HCT116 (cell line): ENCODE data around the gene ZMYM4. TPM values are rescaled to one million over a fixed set of nuclear protein-coding genes. Genes with fewer than 3 reads are reported as not detected.

Source experiments
- ATAC-seq: fragments of 200-7000 bp; cut with Tn5 transposase; 2 replicates; pipeline ENCODE4 v1.9.1; 2020; ENCODE audit warnings: mild to moderate bottlenecking, moderate library complexity
- BruUV-seq: library from RNA; stranded (reverse); fragments of 400-500 nt; replicated peaks from 2 replicates; lab custom pipeline; 2021; lab: Mats Ljungman, UMichigan
- CTCF ChIA-PET: fragments of 300-600 bp; sonication (Branson Sonifier 250); formaldehyde crosslinking; loops from one replicate; lab custom pipeline; 2021; ENCODE audit warnings: antibody characterized with exemption; lab: Charles Lee
- POLR2A ChIA-PET: fragments of 300-600, 350-600 bp; sonication (Branson Sonifier 250); formaldehyde crosslinking; loops from one replicate; lab custom pipeline; 2021; ENCODE audit warnings: antibody characterized with exemption; lab: Charles Lee
- RAD21 ChIA-PET, 2 experiments: fragments of 300-600 bp; sonication (Branson Sonifier 250); formaldehyde crosslinking; loops; one replicate each; lab custom pipeline; 2023; ENCODE audit warnings: low total read pairs in 2 of 2; ENCODE audit not compliant: uncharacterized antibody in 2 of 2, unreplicated experiment in 2 of 2, low non-redundant PET in 1 of 2; lab: Charles Lee
- DNase-seq: peaks from one replicate; pipeline ENCODE4 v3.0.0-alpha.2; 2010; ENCODE audit warnings: low read depth, low spot score
- H2AFZ ChIP-seq: fragments of 200-600 bp; shearing (Covaris generic), sonication (generic); 2 replicates; pipeline ENCODE4 v1.6.1; 2017; ENCODE audit warnings: low read depth, mixed run types, mixed read lengths, antibody characterized with exemption, low read length; ENCODE audit not compliant: poor library complexity, severe bottlenecking
- H3K27ac ChIP-seq: 2 replicates; pipeline ENCODE4 v1.5.1; 2012; ENCODE audit warnings: low read depth, low read length
- H3K27me3 ChIP-seq: fragments of 200-600 bp; sonication (generic); 2 replicates; pipeline ENCODE4 v1.6.1; 2016; ENCODE audit warnings: mixed run types, low read length, mixed read lengths; ENCODE audit not compliant: insufficient read depth
- H3K36me3 ChIP-seq, 2 experiments: fragments of 200-500 bp in 1 of 2; fragments of 200-600 bp in 1 of 2; sonication (Bioruptor generic) in 1 of 2; sonication (generic) in 1 of 2; 2 replicates each; pipeline versions ENCODE4 v1.5.1 to v1.6.1; 2014 to 2016; ENCODE audit warnings: low read length in 2 of 2, inconsistent platforms in 1 of 2, mixed read lengths in 1 of 2, mixed run types in 1 of 2; ENCODE audit not compliant: insufficient read depth in 2 of 2, control insufficient read depth in 1 of 2
- H3K4me1 ChIP-seq, 2 experiments: fragments of 200-600 bp in 1 of 2; sonication (generic) in 1 of 2; 2 replicates each; pipeline versions ENCODE4 v1.5.1 to v1.6.1; 2012 to 2017; ENCODE audit warnings: low read length in 2 of 2, inconsistent platforms in 1 of 2, mild to moderate bottlenecking in 1 of 2, mixed read lengths in 1 of 2, mixed run types in 1 of 2, moderate library complexity in 1 of 2; ENCODE audit not compliant: insufficient read depth in 2 of 2, control insufficient read depth in 1 of 2
- H3K4me2 ChIP-seq: fragments of 200-600 bp; sonication (generic); 2 replicates; pipeline ENCODE4 v1.6.1; 2017; ENCODE audit warnings: mixed run types, low read length, mixed read lengths
- H3K4me3 ChIP-seq, 2 experiments: fragments of 200-600 bp in 1 of 2; sonication (generic) in 1 of 2; replicated peaks in 1 of 2; 2 replicates each; pipeline ENCODE4 v1.5.1; 2011 to 2016; ENCODE audit warnings: low read length in 2 of 2, control low read depth in 1 of 2, low read depth in 1 of 2, mild to moderate bottlenecking in 1 of 2, mixed read lengths in 1 of 2, mixed run types in 1 of 2
- H3K79me2 ChIP-seq: fragments of 200-600 bp; sonication (generic); 2 replicates; pipeline ENCODE4 v1.6.1; 2017; ENCODE audit warnings: mild to moderate bottlenecking, mixed run types, low read length, moderate library complexity, mixed read lengths; ENCODE audit not compliant: insufficient read depth
- H3K9ac ChIP-seq: fragments of 200-600 bp; sonication (generic); 2 replicates; pipeline ENCODE4 v1.6.1; 2016; ENCODE audit warnings: low read length, mixed read lengths
- H3K9me2 ChIP-seq: fragments of 200-600 bp; sonication (generic), shearing (Covaris generic); 2 replicates; pipeline ENCODE4 v1.6.1; 2017; ENCODE audit warnings: mixed run types, mild to moderate bottlenecking, moderate library complexity; ENCODE audit not compliant: insufficient read depth
- H3K9me3 ChIP-seq, 2 experiments: fragments of 200-500 bp in 1 of 2; fragments of 200-600 bp in 1 of 2; sonication (Bioruptor generic) in 1 of 2; sonication (generic) in 1 of 2; 2 replicates each; pipeline ENCODE4 v1.6.1; 2014 to 2017; ENCODE audit warnings: low read length in 2 of 2, mixed read lengths in 2 of 2, inconsistent platforms in 1 of 2, low read depth in 1 of 2, mild to moderate bottlenecking in 1 of 2, mixed run types in 1 of 2, moderate library complexity in 1 of 2; ENCODE audit not compliant: control insufficient read depth in 1 of 2, insufficient read depth in 1 of 2
- H4K20me1 ChIP-seq: fragments of 200-600 bp; sonication (generic), shearing (Covaris generic); 2 replicates; pipeline ENCODE4 v1.6.1; 2017; ENCODE audit warnings: mixed run types, mild to moderate bottlenecking, moderate library complexity; ENCODE audit not compliant: insufficient read depth
- CTCF ChIP-seq, 3 experiments: fragments of 200-600 bp in 1 of 3; sonication (generic) in 1 of 3; IDR thresholded peaks in 2 of 3; conservative IDR thresholded peaks in 1 of 3; 2 replicates each; pipeline ENCODE4 v1.5.1; 2012 to 2017; ENCODE audit warnings: low read depth in 2 of 3, low read length in 2 of 3, antibody characterized with exemption in 1 of 3, borderline replicate concordance in 1 of 3, control low read depth in 1 of 3, mild to moderate bottlenecking in 1 of 3, mixed read lengths in 1 of 3, mixed run types in 1 of 3, moderate library complexity in 1 of 3; ENCODE audit not compliant: insufficient read depth in 1 of 3
- FOSL1 ChIP-seq: IDR thresholded peaks from 2 replicates; pipeline ENCODE4 v1.6.1; 2012; ENCODE audit warnings: low read depth
- JUND ChIP-seq: IDR thresholded peaks from 2 replicates; pipeline ENCODE4 v1.6.1; 2012
- SP1 ChIP-seq: IDR thresholded peaks from 2 replicates; pipeline ENCODE4 v1.6.1; 2012; ENCODE audit warnings: low read depth
- ZFX ChIP-seq: fragments of 450-650 bp; IDR thresholded peaks from 2 replicates; pipeline ENCODE4 v1.6.1; 2017
- ZNF274 ChIP-seq: fragments of 200-500 bp; sonication (Bioruptor generic); IDR thresholded peaks from 2 replicates; pipeline ENCODE4 v1.6.1; 2014; ENCODE audit warnings: mild to moderate bottlenecking, low read depth, low read length, inconsistent platforms
- intact Hi-C: fragments of 100-400 bp; cut with micrococcal nuclease; formaldehyde crosslinking; loops from 2 replicates; pipeline ENCODE4 v1.10.0; 2022
- total RNA-seq: library from RNA; stranded (reverse); gene quantifications from one replicate; pipeline ENCODE4 v1.2.1, GENCODE V29; 2021; ENCODE audit not compliant: unreplicated experiment
- TF ChIP-seq, protein P1 (sequence below): IDR thresholded peaks from 2 replicates; pipeline ENCODE4 v1.6.1; 2011; ENCODE audit warnings: mild to moderate bottlenecking, low read length, moderate library complexity; ENCODE audit not compliant: insufficient replicate concordance; ENCODE audit errors: extremely low read depth

ZMYM4 gene
- total RNA-seq, 1 experiment from 2014 or later: 58.0 TPM

DNA sequence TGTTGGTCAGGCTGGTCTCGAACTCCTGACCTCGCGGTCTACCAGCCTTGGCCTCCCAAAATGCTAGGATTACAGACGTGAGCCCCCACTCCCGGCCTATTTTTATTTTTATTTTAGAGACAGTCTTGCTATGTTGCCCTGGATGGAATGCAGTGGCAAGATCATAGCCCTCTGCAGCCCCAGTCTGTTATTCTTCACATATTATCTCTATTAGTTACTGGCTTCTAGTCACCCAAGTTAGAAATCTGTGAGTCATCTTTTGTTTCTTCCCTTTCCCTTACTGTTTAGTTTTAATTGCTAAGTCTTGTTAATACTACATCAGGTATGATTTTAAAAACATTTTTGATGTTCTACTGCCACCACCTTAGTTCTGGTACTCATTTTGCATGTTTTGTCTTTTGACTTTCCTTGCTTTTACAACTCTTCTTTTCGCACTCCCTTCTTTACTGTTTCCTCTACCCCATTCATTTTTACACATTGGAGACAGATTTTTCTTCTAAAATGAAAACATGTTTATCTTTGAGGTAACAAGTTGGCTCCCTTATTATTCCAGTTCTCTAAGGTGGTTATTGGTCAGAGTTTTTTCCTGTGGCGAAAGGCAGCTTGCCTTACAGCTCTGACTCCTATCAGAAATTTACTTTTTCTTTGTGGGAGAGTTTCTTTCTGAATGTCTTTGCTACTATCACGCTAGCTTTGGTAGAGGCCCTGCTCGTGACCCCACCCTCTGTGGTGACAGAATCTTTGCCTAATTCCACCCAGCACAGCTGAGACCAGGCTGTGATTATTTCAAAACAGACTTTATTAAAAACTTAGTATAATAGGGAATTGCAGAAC, 19.5 kb downstream of the ZMYM4 start:
- Histone ChIP-seq H3K9ac (peak overlapping the region; percentile 26), H3K27ac (peak overlapping the region; percentile 60; the same call in 1 of the 2 replicates), H3K4me3 (no peak overlapping the region), H3K9me3 (no peaks in the 10 kb centered on the region), H4K20me1 (peaks cover 4% of the 10 kb centered on the region; the same call in 1 of the 2 replicates), H3K4me2 (peak overlapping the region; percentile 45), H3K79me2 (peaks cover 70% of the 10 kb centered on the region), H3K4me1 (peaks cover 28 to 36% of the 10 kb centered on the region in 2 experiments), H3K27me3 (no peaks in the 10 kb centered on the region), H3K36me3 (no peaks in the 10 kb centered on the region; a peak in 2 of 4 replicates), H3K9me2 (no peaks in the 10 kb centered on the region)
- RAD21 ChIA-PET: no interaction called here
- CTCF ChIA-PET: interaction anchor here (1.3 kb wide), 1 partner anchor 11 kb away, joined by 3 read pairs; no protein-coding TSS in a partner anchor
- DNase-seq: no peak
- intact Hi-C loops: no loop called here
- peak; percentile 73 for ATAC-seq
- peak; percentile 40; the same call in 1 of the 2 replicates for TF ChIP-seq SP1
- no peak for TF ChIP-seq ZNF274
- TF ChIP-seq, protein P1, sequence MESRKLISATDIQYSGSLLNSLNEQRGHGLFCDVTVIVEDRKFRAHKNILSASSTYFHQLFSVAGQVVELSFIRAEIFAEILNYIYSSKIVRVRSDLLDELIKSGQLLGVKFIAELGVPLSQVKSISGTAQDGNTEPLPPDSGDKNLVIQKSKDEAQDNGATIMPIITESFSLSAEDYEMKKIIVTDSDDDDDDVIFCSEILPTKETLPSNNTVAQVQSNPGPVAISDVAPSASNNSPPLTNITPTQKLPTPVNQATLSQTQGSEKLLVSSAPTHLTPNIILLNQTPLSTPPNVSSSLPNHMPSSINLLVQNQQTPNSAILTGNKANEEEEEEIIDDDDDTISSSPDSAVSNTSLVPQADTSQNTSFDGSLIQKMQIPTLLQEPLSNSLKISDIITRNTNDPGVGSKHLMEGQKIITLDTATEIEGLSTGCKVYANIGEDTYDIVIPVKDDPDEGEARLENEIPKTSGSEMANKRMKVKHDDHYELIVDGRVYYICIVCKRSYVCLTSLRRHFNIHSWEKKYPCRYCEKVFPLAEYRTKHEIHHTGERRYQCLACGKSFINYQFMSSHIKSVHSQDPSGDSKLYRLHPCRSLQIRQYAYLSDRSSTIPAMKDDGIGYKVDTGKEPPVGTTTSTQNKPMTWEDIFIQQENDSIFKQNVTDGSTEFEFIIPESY: no peak
- TF ChIP-seq CTCF (IDR thresholded peaks at IDR 0.05 in 2 of 3, conservative IDR thresholded peaks at IDR 0.05 in 1 of 3; ENCODE audit: borderline replicate concordance in 1 of 3, insufficient read depth in 1 of 3, low read depth in 2 of 3, low read length in 2 of 3): no peak
- no peak for TF ChIP-seq ZFX
- peak; percentile 60 for TF ChIP-seq FOSL1
- TF ChIP-seq JUND: peak; percentile 64
- TF ChIP-seq, all 23 proteins: peak for 3
- H2AFZ ChIP-seq: no peak overlapping the region
- POLR2A ChIA-PET: no interaction called here
- no TSS peak for BruUV-seq
